Keratinocyte (primary cell): Measurements from ENCODE around the gene MAP4K3.

Source experiments
- CTCF ChIP-seq, 3 experiments: IDR thresholded peaks in 1 of 3; conservative IDR thresholded peaks in 1 of 3; optimal IDR thresholded peaks in 1 of 3; 2 replicates in 2 of 3; 3 replicates in 1 of 3; pipeline versions ENCODE3 to v1.5.1; 2011; ENCODE audit warnings: low read length in 3 of 3, mild to moderate bottlenecking in 3 of 3, moderate library complexity in 2 of 3, control low read depth in 1 of 3, inconsistent platforms in 1 of 3; ENCODE audit not compliant: insufficient read depth in 2 of 3; ENCODE audit errors: extremely low read depth in 1 of 3
- EZH2 ChIP-seq: IDR thresholded peaks from one replicate; pipeline ENCODE4 v1.6.1; 2012; ENCODE audit warnings: inconsistent platforms, mild to moderate bottlenecking, low read length, moderate library complexity

GRCh38 chr2:39408351-39409136, 28.5 kb downstream of the MAP4K3 start:
- TF ChIP-seq EZH2 (no peak), CTCF (optimal IDR thresholded peaks at IDR 0.05 in 1 of 3, IDR thresholded peaks at IDR 0.05 in 1 of 3, conservative IDR thresholded peaks at IDR 0.05 in 1 of 3; ENCODE audit: extremely low read depth in 1 of 3, insufficient read depth in 2 of 3, low read length in 3 of 3) (no peak)
